GM12873 (cell line): ENCODE data around the gene ARFGEF2.

Source experiments
- CTCF ChIP-seq: IDR thresholded peaks from 2 replicates; pipeline ENCODE4 v1.5.1; 2012; ENCODE audit warnings: low read depth, mild to moderate bottlenecking, moderate library complexity, low read length, control low read depth; ENCODE audit not compliant: insufficient read depth; ENCODE audit errors: missing control alignments

Gene ARFGEF2

GRCh38 chr20:48942730-48943129, 21.2 kb downstream of the ARFGEF2 start:
- no peak for TF ChIP-seq CTCF

DNA sequence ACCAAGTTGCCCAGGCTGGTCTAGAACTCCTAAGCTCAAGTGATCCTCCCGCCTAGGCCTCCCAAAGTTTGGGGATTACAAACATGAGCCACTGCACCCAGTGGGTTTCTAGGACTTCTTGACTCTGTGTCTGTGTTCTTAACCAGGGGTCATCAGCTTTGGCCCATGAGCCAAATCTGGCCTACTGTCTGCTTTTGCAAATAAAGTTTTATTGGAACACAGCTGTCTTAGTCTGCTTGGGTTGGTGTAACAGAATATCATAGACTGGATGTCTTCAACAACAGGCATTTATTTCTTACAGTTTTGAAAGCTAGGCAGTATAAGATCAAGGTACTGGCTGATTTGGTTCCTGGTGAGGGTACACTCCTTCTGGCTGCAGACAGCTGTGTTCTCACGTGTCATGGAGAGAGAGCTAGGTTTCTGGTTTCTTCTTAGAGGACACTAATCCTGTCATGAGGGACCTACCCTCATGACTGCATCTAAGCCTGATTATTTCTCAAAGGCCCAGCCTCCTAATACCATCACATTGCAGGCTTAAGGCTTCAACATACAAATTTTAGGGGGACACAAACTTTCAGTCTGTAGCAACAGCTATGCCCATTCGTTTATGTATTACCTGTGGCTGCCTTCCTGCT, 23.3 kb downstream of the ARFGEF2 start:
- TF ChIP-seq CTCF: no peak

- no peak for TF ChIP-seq CTCF
These were observed 24.5 kb downstream of the ARFGEF2 start for GRCh38 chr20:48945840-48946514.

- no peak for TF ChIP-seq CTCF
These were observed 27.1 kb downstream of the ARFGEF2 start for GRCh38 chr20:48948612-48949011.

- TF ChIP-seq CTCF: peak; percentile 30
These were observed 28.0 kb downstream of the ARFGEF2 start for GRCh38 chr20:48949304-48950170.

DNA sequence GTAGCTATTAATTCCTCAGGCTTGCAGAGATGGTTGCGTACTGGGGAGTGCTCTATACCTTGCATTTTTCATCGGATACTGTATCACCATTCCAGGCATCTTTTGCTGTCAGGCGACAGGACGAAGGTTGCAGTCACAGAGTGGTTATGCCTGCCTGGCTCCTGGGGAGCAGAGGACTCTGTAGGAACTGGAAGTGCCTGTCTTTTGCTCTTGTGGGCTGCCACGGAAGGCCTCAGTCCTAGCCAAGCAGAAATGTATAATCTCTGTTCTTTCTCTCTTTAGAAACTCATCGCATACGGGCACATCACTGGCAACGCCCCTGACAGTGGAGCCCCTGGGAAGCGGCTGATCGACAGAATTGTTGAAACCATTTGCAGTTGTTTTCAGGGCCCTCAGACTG, 29.5 kb downstream of the ARFGEF2 start:
- no peak for TF ChIP-seq CTCF

GRCh38 chr20:48951646-48952045, 30.1 kb downstream of the ARFGEF2 start:
- TF ChIP-seq CTCF: no peak
